ENCODE results near the gene HCN4.
"Not testable (repeated sequence)": the region's sequence is repeated elsewhere in the genome, so short reads cannot be mapped to it uniquely, and the experiment has no call there.

HCN4 gene

GRCh38 chr15:73368301-73369136 is at the start of gene HCN4:
HCN4 (minus strand) TSS chr15:73368958; CDS start chr15:73368270, 688 bp downstream.
- no peak for DNase-seq

DNA sequence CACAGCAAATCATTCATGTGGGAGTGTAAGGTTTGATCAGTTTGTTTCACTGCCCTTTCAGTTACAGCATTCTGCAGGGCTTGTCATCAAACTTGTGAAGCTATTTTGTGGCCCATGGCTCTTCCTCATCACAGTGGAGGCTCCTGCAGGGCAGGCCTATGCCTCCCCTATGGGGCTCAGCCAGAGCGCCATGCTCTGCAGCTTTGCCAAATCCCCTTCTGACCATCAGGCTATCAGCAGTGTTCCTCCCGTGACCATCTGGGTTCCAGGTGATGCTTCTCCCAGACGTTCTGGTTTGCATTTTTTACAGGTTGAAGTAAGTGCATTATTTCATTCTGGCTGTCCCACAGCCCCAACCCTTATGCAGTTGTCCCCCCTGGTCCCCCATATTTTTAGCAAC is 46.1 kb upstream of the HCN4 start:
- DNase-seq, result no peak

DNA sequence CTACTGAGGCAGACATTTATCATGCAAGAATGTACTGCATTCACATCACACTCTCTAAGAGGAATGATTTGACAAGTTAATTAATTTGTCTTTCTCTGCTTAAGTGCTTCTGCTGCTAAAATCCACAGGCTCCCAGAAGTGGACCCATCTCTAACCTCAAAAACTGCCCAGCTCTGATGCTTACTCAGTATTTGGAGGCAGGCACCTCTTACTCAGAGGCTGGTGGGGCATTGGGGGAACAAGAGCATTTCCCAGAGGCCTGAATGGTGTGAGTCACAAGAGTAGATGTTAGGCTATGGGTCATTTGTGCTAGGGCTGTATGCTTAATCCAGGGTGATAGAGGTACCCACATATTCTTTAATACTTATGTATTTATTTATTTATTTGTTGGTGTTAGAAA is 34.4 kb upstream of the HCN4 start:
- DNase-seq, result no peak

- DNase-seq, result not testable (repeated sequence)
These were observed 31.5 kb upstream of the HCN4 start for GRCh38 chr15:73400222-73400621.

GRCh38 chr15:73398861-73399260 is 30.1 kb upstream of the HCN4 start:
- DNase-seq, result no peak

- no peak for DNase-seq
These were observed 28.7 kb upstream of the HCN4 start for GRCh38 chr15:73397461-73397860.

GRCh38 chr15:73395671-73396070 is 26.9 kb upstream of the HCN4 start:
- DNase-seq, result no peak

- no peak for DNase-seq
These were observed 26.0 kb upstream of the HCN4 start for GRCh38 chr15:73394782-73395181.

DNA sequence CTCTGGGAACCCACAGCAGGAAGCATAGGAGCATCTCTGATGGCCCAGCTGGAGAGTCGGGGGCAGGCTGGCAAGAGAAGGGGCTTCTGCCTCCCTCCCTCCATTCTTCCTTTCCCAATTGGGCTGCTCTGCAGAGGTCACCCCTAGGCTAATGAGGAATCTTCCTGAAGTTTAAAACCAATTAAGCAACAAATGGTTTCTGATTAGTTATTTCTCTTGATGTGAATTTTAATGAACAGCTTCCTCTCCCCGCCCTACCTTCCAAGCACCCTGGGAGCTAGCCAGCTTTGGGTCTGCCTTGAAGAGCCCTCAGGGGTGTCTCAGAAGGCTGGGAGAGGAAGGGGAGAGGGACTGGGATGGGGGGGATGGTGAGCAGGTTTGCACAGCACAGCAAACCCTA is 24.6 kb upstream of the HCN4 start:
- no peak for DNase-seq

DNA sequence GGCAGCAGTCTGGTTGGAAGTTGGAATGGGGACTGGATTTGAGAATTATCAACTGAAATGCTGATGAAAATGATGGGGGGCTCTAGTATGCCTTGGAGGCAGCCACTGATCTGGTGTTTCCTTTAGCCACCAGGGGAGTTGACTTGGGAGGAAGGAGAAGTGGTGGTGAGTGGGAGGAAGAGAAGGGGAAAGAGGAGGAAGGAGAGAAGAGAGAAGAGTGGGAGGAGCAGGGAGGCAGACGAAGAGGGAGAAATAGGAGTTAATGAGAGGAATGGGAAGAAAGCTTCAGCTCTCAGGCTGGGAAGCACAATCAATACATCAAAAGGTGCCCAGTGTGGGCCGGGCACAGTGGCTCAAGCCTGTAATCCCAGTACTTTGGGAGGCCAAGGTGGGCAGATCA is 23.3 kb upstream of the HCN4 start:
- DNase-seq, result no peak

DNA sequence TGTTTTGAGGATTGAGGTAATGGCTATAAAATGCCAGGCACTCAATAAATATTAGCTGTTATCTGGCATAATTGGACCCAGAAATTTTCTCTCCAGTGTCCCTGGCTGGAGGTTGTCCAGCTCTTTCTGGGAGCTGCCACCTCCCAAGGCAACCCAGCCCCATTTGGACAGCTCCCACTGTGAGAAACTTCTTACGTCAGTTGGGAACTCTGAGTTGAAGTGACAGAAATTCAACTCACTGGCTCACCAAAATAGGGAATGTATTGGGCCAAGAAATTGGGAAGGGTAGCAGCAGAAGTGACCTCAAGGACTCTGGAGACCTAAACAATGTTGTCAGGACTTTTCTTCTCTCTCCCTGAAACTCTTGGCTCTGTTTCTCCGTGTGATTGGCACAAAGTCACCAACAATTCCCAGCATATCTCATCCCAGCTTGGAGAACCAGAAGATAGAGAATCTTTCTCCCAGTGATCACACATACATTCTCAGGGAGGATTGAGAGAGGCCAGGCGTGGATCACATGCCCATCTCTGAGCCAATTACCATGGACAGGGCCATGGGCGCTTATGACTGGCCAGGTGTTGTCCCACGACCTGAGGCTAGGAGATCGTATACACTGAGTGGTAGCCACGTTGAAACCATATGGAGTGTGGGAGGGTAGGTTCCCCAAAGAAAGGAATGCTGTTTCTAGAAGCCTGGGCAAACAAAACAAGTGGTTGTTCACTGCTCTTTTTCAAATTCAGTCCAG is 22.5 kb upstream of the HCN4 start:
- DNase-seq, result no peak

DNA sequence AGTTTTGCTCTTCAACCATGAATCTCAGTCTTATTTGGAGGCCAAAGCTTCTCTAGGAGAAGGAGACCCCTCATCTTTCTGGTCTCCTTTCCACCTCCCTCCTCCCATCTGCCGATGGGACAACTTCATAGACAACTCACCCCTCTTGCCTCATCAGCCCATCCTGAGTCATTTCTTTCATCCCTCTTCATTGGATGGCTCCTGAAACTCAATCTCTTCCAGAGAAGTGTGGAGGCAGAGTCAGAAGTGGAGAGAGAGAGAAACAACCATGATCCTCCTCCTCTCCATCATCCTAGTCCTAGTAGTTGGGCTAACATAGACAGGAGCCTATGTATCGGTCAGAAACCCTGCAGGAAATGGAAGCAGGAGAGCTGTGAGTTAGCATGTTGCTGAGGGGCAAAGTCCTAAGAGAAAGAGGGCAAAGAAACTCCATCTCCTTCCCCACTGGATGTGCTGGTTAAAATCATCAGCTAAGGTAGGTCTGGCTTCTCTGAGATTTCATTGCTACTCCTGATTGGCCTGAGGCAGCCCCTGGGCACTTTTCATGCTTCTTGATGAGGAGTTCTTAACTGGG is 21.3 kb upstream of the HCN4 start:
- DNase-seq, result no peak

- DNase-seq, result no peak
These were observed 20.8 kb upstream of the HCN4 start for GRCh38 chr15:73389539-73389938.

- DNase-seq, result no peak
These were observed 19.6 kb upstream of the HCN4 start for GRCh38 chr15:73388256-73388781.

- no peak for DNase-seq
These were observed 18.9 kb upstream of the HCN4 start for GRCh38 chr15:73387507-73388255.

GRCh38 chr15:73386886-73387506 is 18.2 kb upstream of the HCN4 start:
- no peak for DNase-seq

GRCh38 chr15:73386238-73386637 is 17.5 kb upstream of the HCN4 start:
- no peak for DNase-seq

GRCh38 chr15:73385205-73385604 is 16.4 kb upstream of the HCN4 start:
- no peak for DNase-seq

DNA sequence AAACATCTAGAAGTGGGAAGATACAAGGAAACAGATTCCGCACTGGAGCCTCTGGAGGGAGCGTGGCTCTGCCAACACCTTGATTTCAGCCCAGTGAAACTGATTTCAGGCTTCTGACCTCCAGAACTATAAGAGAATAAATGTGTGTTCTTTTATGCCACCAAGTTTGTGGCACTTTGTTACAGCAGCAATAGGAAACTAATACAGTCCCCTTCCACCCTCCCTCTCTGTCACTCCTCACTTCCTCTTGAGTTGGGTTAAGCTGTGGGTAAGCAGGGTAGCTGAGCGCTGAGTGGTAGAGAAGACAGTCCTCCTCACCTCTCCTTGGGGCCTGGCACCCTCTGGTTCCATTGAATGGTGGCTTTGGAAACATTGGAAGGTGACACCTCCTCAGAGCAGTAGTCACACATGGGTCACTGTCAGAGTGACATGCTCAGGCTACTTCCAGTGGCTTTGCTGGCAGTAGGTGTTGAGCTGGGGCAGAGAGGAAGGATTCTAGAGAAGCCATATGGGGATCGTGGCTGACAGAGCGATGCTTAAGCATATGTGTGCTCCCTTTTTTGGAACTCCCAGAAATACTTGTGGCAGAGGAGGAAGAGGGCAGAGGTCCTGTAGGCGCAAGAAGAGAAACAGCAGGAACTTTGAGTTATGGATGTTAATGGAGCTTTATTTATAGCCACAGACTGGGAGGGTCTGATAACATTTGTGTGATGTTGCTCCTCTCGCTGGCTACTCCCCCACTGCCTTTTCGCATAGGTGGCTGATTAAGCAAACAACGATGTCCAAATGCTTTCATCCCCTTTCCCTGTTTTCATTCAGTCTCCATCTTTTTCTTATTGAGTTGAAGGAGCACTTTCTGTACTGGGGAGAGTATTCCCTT is 14.8 kb upstream of the HCN4 start:
- no peak for DNase-seq

DNA sequence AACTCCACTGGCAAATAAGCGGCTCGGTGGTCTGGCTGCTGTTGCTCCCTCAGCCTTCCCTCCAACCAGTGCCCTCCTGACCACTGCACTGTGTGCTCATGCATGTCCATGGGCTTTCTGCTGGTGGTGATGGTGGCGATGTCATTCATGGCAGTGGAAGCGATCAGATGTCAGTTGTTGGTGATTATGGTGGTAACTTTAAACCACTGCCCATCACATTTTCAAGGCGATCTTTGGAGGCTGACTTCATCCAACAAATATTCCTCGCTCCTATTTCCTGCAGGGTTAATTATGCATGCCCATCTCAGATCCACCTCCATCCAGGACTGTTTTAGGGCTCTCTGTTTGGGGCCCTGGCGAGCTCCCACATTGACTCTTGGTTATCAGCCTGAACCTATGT is 13.4 kb upstream of the HCN4 start:
- DNase-seq, result no peak

GRCh38 chr15:73380661-73381060 is 11.9 kb upstream of the HCN4 start:
- no peak for DNase-seq
